Measurements from ENCODE around the gene KSR1.

Gene KSR1

GRCh38 chr17:27553019-27553511 is 96.8 kb downstream of the KSR1 start:
- Histone ChIP-seq H3K4me3 (no peak overlapping the region), H3K27me3 (no peaks in the 10 kb centered on the region), H4K20me1 (peaks cover 0 to 27% (median 0%) of the 10 kb centered on the region in 11 experiments; a peak in 5 of 22 replicates), H3K9me3 (replicated peaks in 1 of 11) (no peaks in the 10 kb centered on the region), H3K27ac (no peak overlapping the region), H3K4me2 (peak overlapping the region in 7 of 11 experiments; percentile 2 to 50 (median 15); a peak in 4 of 22 replicates), H3K4me1 (peaks cover 13 to 55% (median 44%) of the 10 kb centered on the region in 10 experiments), H3K9ac (no peak overlapping the region), H3K36me3 (peaks cover 0 to 42% (median 0%) of the 10 kb centered on the region in 11 experiments; a peak in 3 of 22 replicates)
- TF ChIP-seq Cebpa-rat (IDR thresholded peaks at IDR 0.05), result no peak

GRCh38 chr17:27554152-27554551 is 97.9 kb downstream of the KSR1 start:
- Histone ChIP-seq H3K36me3 (peaks cover 0 to 46% (median 0%) of the 10 kb centered on the region in 11 experiments; a peak in 3 of 22 replicates), H3K4me1 (peaks cover 16 to 59% (median 50%) of the 10 kb centered on the region in 10 experiments), H3K27me3 (no peaks in the 10 kb centered on the region), H3K9me3 (replicated peaks in 1 of 11) (no peaks in the 10 kb centered on the region), H4K20me1 (peaks cover 0 to 19% (median 0%) of the 10 kb centered on the region in 11 experiments; a peak in 5 of 22 replicates), H3K27ac (no peak overlapping the region), H3K4me3 (no peak overlapping the region), H3K9ac (no peak overlapping the region), H3K4me2 (peak overlapping the region in 3 of 11 experiments; percentile 15 to 25 (median 17); a peak in 3 of 22 replicates)
- TF ChIP-seq Cebpa-rat (IDR thresholded peaks at IDR 0.05), result no peak

GRCh38 chr17:27554911-27555310 is 98.7 kb downstream of the KSR1 start:
- H3K36me3 ChIP-seq, result peaks cover 0 to 46% (median 0%) of the 10 kb centered on the region in 11 experiments; a peak in 3 of 22 replicates
- H4K20me1 ChIP-seq, result peaks cover 0 to 15% (median 0%) of the 10 kb centered on the region in 11 experiments; a peak in 5 of 22 replicates
- no peak overlapping the region for H3K27ac ChIP-seq
- H3K9me3 ChIP-seq (replicated peaks in 1 of 11), result no peaks in the 10 kb centered on the region
- no peak overlapping the region for H3K9ac ChIP-seq
- no peaks in the 10 kb centered on the region for H3K27me3 ChIP-seq
- no peak overlapping the region for H3K4me3 ChIP-seq
- H3K4me1 ChIP-seq, result peaks cover 23 to 66% (median 57%) of the 10 kb centered on the region in 10 experiments
- H3K4me2 ChIP-seq, result peak overlapping the region; percentile 46 to 88 (median 66); a peak in 21 of 22 replicates
- TF ChIP-seq Cebpa-rat (IDR thresholded peaks at IDR 0.05), result no peak

GRCh38 chr17:27555339-27555738 is 99.1 kb downstream of the KSR1 start:
- Histone ChIP-seq H3K9ac (peak overlapping the region in 1 of 11 experiments; percentile 12; a peak in 1 of 22 replicates), H3K36me3 (peaks cover 0 to 46% (median 0%) of the 10 kb centered on the region in 11 experiments; a peak in 3 of 22 replicates), H3K4me3 (0 out of 20 replicates have a peak overlapping the region, but pooled peaks of 1 of the 10 experiments have one; percentile 5), H4K20me1 (peaks cover 0 to 15% (median 0%) of the 10 kb centered on the region in 11 experiments; a peak in 5 of 22 replicates), H3K9me3 (replicated peaks in 1 of 11) (no peaks in the 10 kb centered on the region), H3K4me2 (peak overlapping the region; percentile 46 to 88 (median 66); a peak in 21 of 22 replicates), H3K27ac (peak overlapping the region in 3 of 11 experiments; percentile 9 to 26 (median 23); a peak in 1 of 22 replicates), H3K27me3 (no peaks in the 10 kb centered on the region), H3K4me1 (peaks cover 27 to 70% (median 61%) of the 10 kb centered on the region in 10 experiments)
- TF ChIP-seq Cebpa-rat (IDR thresholded peaks at IDR 0.05), result no peak

GRCh38 chr17:27558341-27558740 is 102.1 kb downstream of the KSR1 start:
- no peak overlapping the region for H3K4me3 ChIP-seq

GRCh38 chr17:27558842-27559505 is 102.7 kb downstream of the KSR1 start:
- Histone ChIP-seq H4K20me1 (peaks cover 0 to 8% (median 0%) of the 10 kb centered on the region in 11 experiments; a peak in 3 of 22 replicates), H3K36me3 (peaks cover 0 to 22% (median 0%) of the 10 kb centered on the region in 11 experiments; a peak in 3 of 22 replicates), H3K9ac (no peak overlapping the region), H3K27me3 (no peaks in the 10 kb centered on the region), H3K9me3 (replicated peaks in 1 of 11) (peaks cover 0 to 5% (median 1%) of the 10 kb centered on the region in 11 experiments; a peak in 10 of 22 replicates), H3K27ac (no peak overlapping the region), H3K4me1 (peaks cover 28 to 78% (median 66%) of the 10 kb centered on the region in 10 experiments), H3K4me2 (peak overlapping the region in 9 of 11 experiments; percentile 48 to 70 (median 61); a peak in 14 of 22 replicates), H3K4me3 (no peak overlapping the region)
- TF ChIP-seq Cebpa-rat (IDR thresholded peaks at IDR 0.05), result no peak

More at GRCh38 chr17:27558341-27558740, 102.1 kb downstream of the KSR1 start:
- H3K4me2 ChIP-seq, result no peak overlapping the region
- H3K4me1 ChIP-seq, result peaks cover 28 to 75% (median 65%) of the 10 kb centered on the region in 10 experiments
- H3K27ac ChIP-seq, result no peak overlapping the region
- peaks cover 0 to 8% (median 0%) of the 10 kb centered on the region in 11 experiments; a peak in 3 of 22 replicates for H4K20me1 ChIP-seq
- TF ChIP-seq Cebpa-rat (IDR thresholded peaks at IDR 0.05), result no peak
- peaks cover 0 to 26% (median 0%) of the 10 kb centered on the region in 11 experiments; a peak in 3 of 22 replicates for H3K36me3 ChIP-seq
- H3K27me3 ChIP-seq, result no peaks in the 10 kb centered on the region
- no peaks in the 10 kb centered on the region for H3K9me3 ChIP-seq (replicated peaks in 1 of 11)
- H3K9ac ChIP-seq, result no peak overlapping the region

GRCh38 chr17:27559506-27560481 is 103.5 kb downstream of the KSR1 start:
- no peak overlapping the region for H3K9ac ChIP-seq
- peak overlapping the region in 2 of 11 experiments; percentile 11 to 21; a peak in 1 of 22 replicates for H3K27ac ChIP-seq
- peaks cover 0 to 22% (median 0%) of the 10 kb centered on the region in 11 experiments; a peak in 5 of 22 replicates for H3K36me3 ChIP-seq
- H3K4me3 ChIP-seq, result no peak overlapping the region
- no peak for TF ChIP-seq Cebpa-rat (IDR thresholded peaks at IDR 0.05)
- peaks cover 27 to 79% (median 63%) of the 10 kb centered on the region in 10 experiments for H3K4me1 ChIP-seq
- peaks cover 0 to 10% (median 6%) of the 10 kb centered on the region in 11 experiments; a peak in 12 of 22 replicates for H3K9me3 ChIP-seq (replicated peaks in 1 of 11)
- H3K27me3 ChIP-seq, result no peaks in the 10 kb centered on the region
- peak overlapping the region; percentile 35 to 70 (median 61) for H3K4me2 ChIP-seq
- H4K20me1 ChIP-seq, result peaks cover 0 to 8% (median 0%) of the 10 kb centered on the region in 11 experiments; a peak in 3 of 22 replicates

GRCh38 chr17:27560668-27561067 is 104.4 kb downstream of the KSR1 start:
- Histone ChIP-seq H3K4me3 (no peak overlapping the region), H3K9me3 (replicated peaks in 1 of 11) (peaks cover 0 to 10% (median 6%) of the 10 kb centered on the region in 11 experiments; a peak in 12 of 22 replicates), H3K27me3 (no peaks in the 10 kb centered on the region), H3K4me2 (peak overlapping the region in 10 of 11 experiments; percentile 35 to 70 (median 61); a peak in 16 of 22 replicates), H3K27ac (peak overlapping the region in 1 of 11 experiments; percentile 21; a peak in 1 of 22 replicates), H4K20me1 (peaks cover 0 to 8% (median 0%) of the 10 kb centered on the region in 11 experiments; a peak in 3 of 22 replicates), H3K4me1 (peaks cover 18 to 77% (median 62%) of the 10 kb centered on the region in 10 experiments), H3K36me3 (peaks cover 0 to 22% (median 0%) of the 10 kb centered on the region in 11 experiments; a peak in 5 of 22 replicates), H3K9ac (no peak overlapping the region)
- no peak for TF ChIP-seq Cebpa-rat (IDR thresholded peaks at IDR 0.05)
